Germinal center (tissue), 1 donor: ENCODE data around the gene DENND6B.
"Not testable (repeated sequence)": the region's sequence is repeated elsewhere in the genome, so short reads cannot be mapped to it uniquely, and the experiment has no call there.

Experiments used
- DNase-seq: peaks from one replicate; pipeline ENCODE4 v3.0.0; 2012; ENCODE audit warnings: mixed read lengths, low spot score

DENND6B gene

GRCh38 chr22:50338860-50339462 lies 12.1 kb upstream of the DENND6B start:
- DNase-seq: no peak

GRCh38 chr22:50338042-50338573 lies 11.3 kb upstream of the DENND6B start:
- DNase-seq: no peak

- DNase-seq: no peak
Measured at GRCh38 chr22:50337262-50338041, 10.6 kb upstream of the DENND6B start.

GRCh38 chr22:50334433-50334832 lies 7.6 kb upstream of the DENND6B start:
- DNase-seq: not testable (repeated sequence)

- no peak for DNase-seq
Measured at GRCh38 chr22:50329236-50329635, 2.4 kb upstream of the DENND6B start.

GRCh38 chr22:50327711-50328019 lies 853 bp upstream of the DENND6B start:
- DNase-seq: no peak

GRCh38 chr22:50326225-50326955 lies 422 bp downstream of the DENND6B start:
- no peak for DNase-seq

GRCh38 chr22:50325444-50326224 lies 1.2 kb downstream of the DENND6B start:
- DNase-seq: no peak

- no peak for DNase-seq
Measured at GRCh38 chr22:50323900-50324299, 2.9 kb downstream of the DENND6B start.

GRCh38 chr22:50322382-50323104 lies 4.3 kb downstream of the DENND6B start:
- DNase-seq: not testable (repeated sequence)

GRCh38 chr22:50320671-50321325 lies 6.0 kb downstream of the DENND6B start:
- no peak for DNase-seq

- no peak for DNase-seq
Measured at GRCh38 chr22:50320116-50320515, 6.7 kb downstream of the DENND6B start.

- no peak for DNase-seq
Measured at GRCh38 chr22:50319503-50319951, 7.3 kb downstream of the DENND6B start.

- no peak for DNase-seq
Measured at GRCh38 chr22:50318698-50319411, 8.0 kb downstream of the DENND6B start.

GRCh38 chr22:50318356-50318697 lies 8.5 kb downstream of the DENND6B start:
- DNase-seq: no peak

GRCh38 chr22:50317674-50318073 lies 9.1 kb downstream of the DENND6B start:
- no peak for DNase-seq

- no peak for DNase-seq
Measured at GRCh38 chr22:50317178-50317577, 9.6 kb downstream of the DENND6B start.

GRCh38 chr22:50316114-50317065 lies 10.4 kb downstream of the DENND6B start:
- no peak for DNase-seq
